T-cell (primary cell): ENCODE measurements around the gene TMPRSS15. TPM values are rescaled to one million over a fixed set of nuclear protein-coding genes. Genes with fewer than 3 reads are reported as not detected.

Experiments
- ATAC-seq, 4 experiments: fragments of 200-7000 bp in 3 of 4; fragments of 150-1000 bp in 1 of 4; cut with Tn5 transposase; replicated peaks in 1 of 4; 1 replicate in 3 of 4; 2 replicates in 1 of 4; pipeline ENCODE4 v1.10.0; 2021; ENCODE audit warnings: moderate library complexity in 3 of 4, mild to moderate bottlenecking in 2 of 4, moderate number of reproducible peaks in 1 of 4
- CTCF ChIA-PET, 2 donors: fragments of 300-600 bp; sonication (Branson Sonifier 250); formaldehyde crosslinking; loops; one replicate each; lab custom pipeline; 2022; ENCODE audit warnings: antibody characterized with exemption in 2 of 2; lab: Charles Lee
- POLR2A ChIA-PET, 2 donors: fragments of 300-600 bp; sonication (Branson Sonifier 250); formaldehyde crosslinking; loops; one replicate each; lab custom pipeline; 2022; ENCODE audit warnings: antibody characterized with exemption in 2 of 2; lab: Charles Lee
- DNase-seq, 35 experiments: peaks; one replicate each; pipeline versions ENCODE4 v3.0.0 to v3.0.0-alpha.2; 2013 to 2023
- H3K27ac ChIP-seq: one replicate; pipeline ENCODE4 v1.5.1; 2013; ENCODE audit warnings: low read length
- H3K27me3 ChIP-seq, 2 experiments: replicated peaks in 1 of 2; 1 replicate in 1 of 2; 2 replicates in 1 of 2; pipeline versions ENCODE4 v1.6.1 to v1.7.0; 2013; ENCODE audit warnings: low read length in 1 of 2, mixed read lengths in 1 of 2; ENCODE audit not compliant: control insufficient read depth in 2 of 2, insufficient read depth in 2 of 2; ENCODE audit errors: extremely low read depth in 1 of 2
- H3K36me3 ChIP-seq, 2 donors: 1 replicate in 1 of 2; 2 replicates in 1 of 2; pipeline versions ENCODE4 v1.6.1 to v1.7.0; 2013; ENCODE audit warnings: low read length in 1 of 2; ENCODE audit not compliant: control insufficient read depth in 2 of 2, insufficient read depth in 1 of 2; ENCODE audit errors: extremely low read depth in 1 of 2
- H3K4me1 ChIP-seq, 2 experiments: 1 replicate in 1 of 2; 2 replicates in 1 of 2; pipeline versions ENCODE4 v1.6.1 to v1.7.0; 2013; ENCODE audit warnings: low read length in 2 of 2, mixed read lengths in 1 of 2; ENCODE audit not compliant: insufficient read depth in 2 of 2, control insufficient read depth in 1 of 2; ENCODE audit errors: extremely low read depth in 1 of 2
- H3K4me3 ChIP-seq, 2 donors: 1 replicate in 1 of 2; 2 replicates in 1 of 2; pipeline versions ENCODE4 v1.5.1 to v1.7.0; 2013; ENCODE audit warnings: mild to moderate bottlenecking in 2 of 2, low read length in 1 of 2, moderate library complexity in 1 of 2; ENCODE audit not compliant: control insufficient read depth in 1 of 2; ENCODE audit errors: extremely low read depth in 1 of 2
- H3K9me3 ChIP-seq: 2 replicates; pipeline ENCODE4 v1.7.0; 2013
- H3K27ac Mint-ChIP-seq, 2 donors: one replicate each; pipeline ENCODE4 v1.8.0; 2020 to 2021; ENCODE audit warnings: mild to moderate bottlenecking in 2 of 2, mixed read lengths in 2 of 2
- H3K27me3 Mint-ChIP-seq, 2 donors: one replicate each; pipeline ENCODE4 v1.8.0; 2021 to 2022; ENCODE audit warnings: mixed read lengths in 2 of 2
- H3K36me3 Mint-ChIP-seq: one replicate; pipeline ENCODE4 v1.8.0; 2021; ENCODE audit warnings: mixed read lengths
- H3K4me1 Mint-ChIP-seq, 3 donors: one replicate each; pipeline ENCODE4 v1.8.0; 2020 to 2022; ENCODE audit warnings: mixed read lengths in 3 of 3, mild to moderate bottlenecking in 1 of 3
- H3K4me3 Mint-ChIP-seq, 3 donors: one replicate each; pipeline ENCODE4 v1.8.0; 2020 to 2022; ENCODE audit warnings: mild to moderate bottlenecking in 3 of 3, mixed read lengths in 3 of 3, moderate library complexity in 3 of 3
- H3K9me3 Mint-ChIP-seq, 3 donors: one replicate each; pipeline ENCODE4 v1.8.0; 2020 to 2022; ENCODE audit warnings: mixed read lengths in 3 of 3
- WGBS: methylation state at CpG from one replicate; pipeline ENCODE4 v1.1.5; 2013; ENCODE audit warnings: missing lambda C conversion rate; ENCODE audit not compliant: insufficient coverage; 5-methylcytosine and 5-hydroxymethylcytosine counted together
- total RNA-seq, 35 experiments: library from RNA in 6 of 35; stranded (reverse) in 6 of 35; fragments of 120-200 nt in 1 of 35; gene quantifications; one replicate each; pipeline versions ENCODE4 v1.2.1 to v1.2.4 and lab custom pipeline; 2013 to 2026

TMPRSS15 gene
- total RNA-seq, 5 donors from 2014 or later (not counting 1 experiment from before 2014, with no cell fraction given) = not detected

DNA sequence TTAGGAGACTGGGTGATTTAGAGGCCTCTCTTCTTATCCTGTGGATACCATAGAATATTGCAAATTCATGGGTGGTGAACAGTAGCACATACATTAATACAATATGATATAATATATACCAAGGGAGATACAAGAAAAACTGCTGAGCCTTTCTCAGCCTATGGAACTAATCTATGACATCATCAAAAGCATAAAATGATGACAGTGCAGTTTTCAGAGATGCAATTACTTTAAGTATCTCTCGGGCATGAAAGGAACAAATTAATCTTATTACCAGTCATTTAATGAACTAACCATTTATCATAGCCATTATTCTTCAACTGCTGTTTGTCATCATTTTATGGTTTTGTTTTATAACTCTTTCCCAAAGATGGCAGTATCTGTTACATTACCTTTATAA lies 155.4 kb downstream of the TMPRSS15 start:
- peaks cover 25% of the 10 kb centered on the region in 2 donors for H3K27me3 Mint-ChIP-seq
- DNase-seq (no peak), ATAC-seq (no peak)
- Histone ChIP-seq H3K9me3 (no peaks in the 10 kb centered on the region), H3K4me3 (no peak overlapping the region), H3K36me3 (no peaks in the 10 kb centered on the region), H3K27me3 (peaks cover 6 to 13% of the 10 kb centered on the region in 2 experiments), H3K27ac (no peak overlapping the region), H3K4me1 (no peaks in the 10 kb centered on the region)
- H3K4me1 Mint-ChIP-seq = peaks cover 0 to 4% (median 3%) of the 10 kb centered on the region in 3 donors
- H3K36me3 Mint-ChIP-seq = no peaks in the 10 kb centered on the region
- CTCF ChIA-PET = no interaction called here
- no CpG with 5 or more reads among the region's 1 CpG for WGBS
- H3K4me3 Mint-ChIP-seq = no peak overlapping the region
- POLR2A ChIA-PET = no interaction called here
- H3K27ac Mint-ChIP-seq = no peak overlapping the region
- peaks cover 0 to 4% (median 0%) of the 10 kb centered on the region in 3 donors for H3K9me3 Mint-ChIP-seq

DNA sequence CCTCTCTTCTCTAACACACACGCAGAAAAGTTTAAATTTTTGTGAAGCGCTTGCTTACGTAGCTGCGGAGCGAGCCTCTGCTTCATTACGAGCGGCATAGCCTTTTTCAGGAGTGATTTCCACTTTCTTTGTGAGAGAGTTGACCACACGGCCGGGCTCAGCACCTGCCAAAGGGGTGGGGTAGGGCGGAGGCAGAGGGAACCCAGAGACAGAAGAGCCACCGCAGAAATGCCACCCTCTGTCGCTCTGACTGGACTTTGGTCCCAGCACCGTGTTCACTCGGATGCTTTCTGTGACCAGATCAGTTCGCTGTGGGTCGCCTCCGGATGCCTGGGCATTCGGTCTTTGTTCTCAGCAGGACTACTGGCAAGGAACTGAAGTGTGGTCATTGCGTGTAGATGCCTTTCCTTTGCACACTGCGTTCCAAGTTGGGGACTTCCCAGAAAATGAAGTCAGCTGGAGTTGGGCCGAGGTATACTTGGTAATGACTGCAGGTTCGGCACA lies 158.1 kb downstream of the TMPRSS15 start:
- no peaks in the 10 kb centered on the region for H3K9me3 ChIP-seq
- H3K27me3 ChIP-seq = peaks cover 6 to 13% of the 10 kb centered on the region in 2 experiments
- H3K4me1 ChIP-seq = no peaks in the 10 kb centered on the region
- Mint-ChIP-seq H3K9me3 (peaks cover 0 to 4% (median 0%) of the 10 kb centered on the region in 3 donors), H3K4me3 (no peak overlapping the region), H3K36me3 (no peaks in the 10 kb centered on the region), H3K27ac (no peak overlapping the region), H3K4me1 (peaks cover 0 to 4% (median 3%) of the 10 kb centered on the region in 3 donors), H3K27me3 (peaks cover 25 to 30% of the 10 kb centered on the region in 2 donors)
- ATAC-seq (no peak), DNase-seq (no peak)
- no peak overlapping the region for H3K4me3 ChIP-seq
- 18% methylated on average over 15 of the region's 22 CpGs for WGBS
- ChIA-PET POLR2A (no interaction called here), CTCF (no interaction called here)
- H3K27ac ChIP-seq = no peak overlapping the region
- H3K36me3 ChIP-seq = no peaks in the 10 kb centered on the region

DNA sequence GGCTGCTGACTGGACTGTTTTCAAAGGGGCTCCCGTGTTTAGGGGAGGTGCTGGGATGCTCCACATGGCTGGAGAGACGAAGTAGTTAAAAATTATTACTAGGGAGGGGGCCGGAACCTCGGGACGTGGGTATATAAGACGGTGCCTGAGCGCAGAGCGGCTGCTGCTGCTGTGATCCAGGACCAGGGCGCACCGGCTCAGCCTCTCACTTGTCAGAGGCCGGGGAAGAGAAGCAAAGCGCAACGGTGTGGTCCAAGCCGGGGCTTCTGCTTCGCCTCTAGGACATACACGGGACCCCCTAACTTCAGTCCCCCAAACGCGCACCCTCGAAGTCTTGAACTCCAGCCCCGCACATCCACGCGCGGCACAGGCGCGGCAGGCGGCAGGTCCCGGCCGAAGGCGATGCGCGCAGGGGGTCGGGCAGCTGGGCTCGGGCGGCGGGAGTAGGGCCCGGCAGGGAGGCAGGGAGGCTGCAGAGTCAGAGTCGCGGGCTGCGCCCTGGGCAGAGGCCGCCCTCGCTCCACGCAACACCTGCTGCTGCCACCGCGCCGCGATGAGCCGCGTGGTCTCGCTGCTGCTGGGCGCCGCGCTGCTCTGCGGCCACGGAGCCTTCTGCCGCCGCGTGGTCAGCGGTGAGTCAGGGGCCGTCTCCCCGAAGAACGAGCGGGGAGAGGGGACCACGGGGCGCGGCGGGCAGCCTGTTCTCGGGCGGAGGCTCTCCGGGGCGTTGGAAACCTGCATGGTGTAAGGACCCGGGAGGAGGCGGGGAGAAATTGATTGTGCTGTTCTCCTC lies 158.7 kb downstream of the TMPRSS15 start, which contains the start of gene CHODL:
CHODL (plus strand) TSS at position 163 of the 793 bp plus-strand sequence; CDS start at position 554, 391 bp downstream.
- Histone ChIP-seq H3K36me3 (no peaks in the 10 kb centered on the region), H3K9me3 (no peaks in the 10 kb centered on the region), H3K27me3 (peaks cover 6 to 13% of the 10 kb centered on the region in 2 experiments), H3K4me3 (no peak within 1 kb of the TSS), H3K4me1 (no peaks in the 10 kb centered on the region), H3K27ac (no peak within 1 kb of the TSS)
- Mint-ChIP-seq H3K36me3 (no peaks in the 10 kb centered on the region), H3K4me1 (peaks cover 0 to 4% (median 3%) of the 10 kb centered on the region in 3 donors), H3K9me3 (peaks cover 0 to 4% (median 0%) of the 10 kb centered on the region in 3 donors), H3K27ac (no peak within 1 kb of the TSS), H3K4me3 (no peak within 1 kb of the TSS), H3K27me3 (peaks cover 25 to 30% of the 10 kb centered on the region in 2 donors)
- ChIA-PET POLR2A (no interaction called here), CTCF (no interaction called here)
- DNase-seq (no peak), ATAC-seq (no peak)
- 9% methylated on average over 61 of the region's 72 CpGs for WGBS

DNA sequence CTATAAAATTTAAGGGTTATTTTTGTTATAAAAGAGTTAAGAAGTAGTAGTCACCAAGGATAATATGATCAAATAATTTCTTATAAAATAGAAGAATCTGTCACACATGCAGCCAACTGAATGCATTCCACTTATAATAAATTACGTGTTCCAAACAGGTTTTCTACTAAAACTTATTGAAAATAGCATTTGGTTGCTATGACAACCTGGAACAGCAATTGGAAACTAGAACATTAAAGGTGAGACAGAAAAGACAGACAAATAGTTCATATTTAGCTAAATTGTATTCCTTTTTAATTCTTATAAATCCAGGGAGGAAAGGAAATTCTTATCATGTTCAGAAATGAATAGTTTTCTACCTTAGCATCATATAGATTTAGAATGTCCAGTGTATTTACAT lies 168.0 kb downstream of the TMPRSS15 start:
- no peaks in the 10 kb centered on the region for H3K27me3 ChIP-seq
- DNase-seq = no peak
- Mint-ChIP-seq H3K9me3 (peaks cover 0 to 8% (median 4%) of the 10 kb centered on the region in 3 donors), H3K27me3 (no peaks in the 10 kb centered on the region), H3K4me1 (no peaks in the 10 kb centered on the region), H3K36me3 (no peaks in the 10 kb centered on the region), H3K4me3 (no peak overlapping the region), H3K27ac (no peak overlapping the region)
- no peaks in the 10 kb centered on the region for H3K36me3 ChIP-seq
- H3K9me3 ChIP-seq = no peaks in the 10 kb centered on the region
- no peak overlapping the region for H3K27ac ChIP-seq
- H3K4me3 ChIP-seq = no peak overlapping the region
- POLR2A ChIA-PET = no interaction called here
- ATAC-seq = no peak
- H3K4me1 ChIP-seq = no peaks in the 10 kb centered on the region
- WGBS = no CpG with 5 or more reads among the region's 1 CpG
- CTCF ChIA-PET = no interaction called here

DNA sequence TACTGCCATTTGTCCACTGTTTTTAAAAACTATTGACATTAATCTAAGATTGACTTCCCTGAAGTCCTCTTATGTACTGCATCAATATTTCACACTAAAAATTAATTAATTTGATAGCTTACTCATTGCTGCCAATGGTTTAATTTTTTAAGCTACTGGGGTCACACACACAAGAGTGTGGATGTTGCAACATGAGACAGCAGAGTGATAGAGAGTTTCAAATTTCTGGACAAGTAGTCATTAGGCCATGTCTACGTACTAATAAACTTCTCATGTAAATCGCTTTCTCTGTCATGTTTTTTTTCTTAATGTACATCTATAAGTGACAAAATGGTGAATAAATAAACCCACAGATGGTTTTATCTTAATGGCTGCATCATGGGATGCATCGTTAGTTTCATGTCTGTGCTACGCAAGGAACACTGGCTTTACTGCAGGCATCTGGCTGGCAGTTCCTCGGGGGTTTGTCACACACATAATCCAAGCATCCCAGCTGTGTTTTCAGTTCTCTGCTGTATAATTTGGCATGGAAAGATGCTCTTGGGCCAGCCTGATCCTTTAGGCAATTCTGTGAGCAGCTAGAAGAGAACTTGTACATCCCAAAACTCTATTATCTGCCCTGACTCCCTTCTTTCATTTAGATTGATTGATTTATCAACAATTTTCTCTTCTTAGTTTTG lies 175.4 kb downstream of the TMPRSS15 start:
- Mint-ChIP-seq H3K4me1 (no peaks in the 10 kb centered on the region), H3K36me3 (no peaks in the 10 kb centered on the region), H3K9me3 (no peaks in the 10 kb centered on the region), H3K27me3 (no peaks in the 10 kb centered on the region), H3K4me3 (no peak overlapping the region), H3K27ac (no peak overlapping the region)
- Histone ChIP-seq H3K27me3 (no peaks in the 10 kb centered on the region), H3K4me3 (no peak overlapping the region), H3K4me1 (no peaks in the 10 kb centered on the region), H3K36me3 (no peaks in the 10 kb centered on the region), H3K9me3 (no peaks in the 10 kb centered on the region), H3K27ac (no peak overlapping the region)
- ChIA-PET POLR2A (no interaction called here), CTCF (no interaction called here)
- WGBS = no CpG with 5 or more reads among the region's 5 CpGs
- DNase-seq = no peak
- no peak for ATAC-seq

DNA sequence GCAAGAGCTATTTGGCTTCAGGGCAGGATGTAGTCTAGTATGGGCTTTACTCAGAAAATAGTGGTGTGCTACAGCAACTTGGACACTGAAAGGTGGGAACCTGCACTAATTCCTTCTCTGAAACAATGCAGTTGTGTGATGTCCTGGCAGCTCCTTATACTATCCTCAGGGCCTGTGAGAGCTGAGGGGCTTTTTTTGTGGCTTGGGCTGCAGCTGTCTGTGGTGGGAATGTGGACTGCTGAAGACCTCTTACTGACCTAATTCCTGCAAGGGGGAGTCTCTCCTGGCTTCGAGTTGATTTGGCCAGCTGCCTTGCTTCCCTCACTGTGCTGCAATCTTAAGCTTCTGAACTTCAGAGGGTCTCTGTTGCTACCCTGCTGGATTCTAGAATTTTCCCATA lies 181.2 kb downstream of the TMPRSS15 start:
- ChIA-PET CTCF (no interaction called here), POLR2A (no interaction called here)
- no peak overlapping the region for H3K4me3 ChIP-seq
- no peak for DNase-seq
- peaks cover 12 to 39% (median 22%) of the 10 kb centered on the region in 3 donors for H3K9me3 Mint-ChIP-seq
- H3K9me3 ChIP-seq = no peaks in the 10 kb centered on the region
- no peaks in the 10 kb centered on the region for H3K4me1 Mint-ChIP-seq
- H3K36me3 ChIP-seq = no peaks in the 10 kb centered on the region
- H3K27me3 ChIP-seq = no peaks in the 10 kb centered on the region
- H3K27ac Mint-ChIP-seq = no peak overlapping the region
- H3K27ac ChIP-seq = no peak overlapping the region
- H3K4me3 Mint-ChIP-seq = no peak overlapping the region
- 0% methylated on average over 1 of the region's 1 CpG for WGBS
- H3K27me3 Mint-ChIP-seq = no peaks in the 10 kb centered on the region
- H3K36me3 Mint-ChIP-seq = no peaks in the 10 kb centered on the region
- no peaks in the 10 kb centered on the region for H3K4me1 ChIP-seq
- no peak for ATAC-seq
